Neural crest cell (in vitro differentiated cells): ENCODE results near the gene BTBD9. TPM values are rescaled to one million over a fixed set of nuclear protein-coding genes. Genes with fewer than 3 reads are reported as not detected.

ENCODE experiments used
- DNase-seq: peaks from one replicate; pipeline ENCODE4 v3.0.0; 2021; ENCODE audit warnings: low read depth, mixed read lengths, low spot score
- H3K27ac Mint-ChIP-seq: one replicate; pipeline ENCODE4 v1.8.0; 2021; ENCODE audit warnings: mild to moderate bottlenecking, mixed read lengths; ENCODE audit not compliant: unreplicated experiment
- H3K27me3 Mint-ChIP-seq: 2 replicates; pipeline ENCODE4 v1.8.0; 2021; ENCODE audit warnings: low read depth, mild to moderate bottlenecking, mixed read lengths
- H3K36me3 Mint-ChIP-seq: 2 replicates; pipeline ENCODE4 v1.8.0; 2021; ENCODE audit warnings: low read depth, mild to moderate bottlenecking, mixed read lengths
- H3K4me1 Mint-ChIP-seq: 2 replicates; pipeline ENCODE4 v1.8.0; 2021; ENCODE audit warnings: mixed read lengths
- H3K4me3 Mint-ChIP-seq: one replicate; pipeline ENCODE4 v1.8.0; 2021; ENCODE audit warnings: mild to moderate bottlenecking, mixed read lengths
- H3K9me3 Mint-ChIP-seq: 2 replicates; pipeline ENCODE4 v1.8.0; 2021; ENCODE audit warnings: mixed read lengths
- CTCF ChIP-seq: fragments of 200-600 bp; sonication (generic); conservative IDR thresholded peaks from 2 replicates; pipeline ENCODE4 v1.5.0; 2021; ENCODE audit warnings: antibody characterized with exemption, mild to moderate bottlenecking
- total RNA-seq: library from RNA; stranded (reverse); gene quantifications from 2 replicates; pipeline ENCODE4 v1.2.1, GENCODE V29; 2021

The BTBD9 gene
- total RNA-seq, 1 donor from 2014 or later = 18.0 TPM

- H3K27ac Mint-ChIP-seq = no peak overlapping the region
- H3K4me3 Mint-ChIP-seq = no peak overlapping the region
- H3K27me3 Mint-ChIP-seq = no peaks in the 10 kb centered on the region
- DNase-seq = no peak
- peaks cover 8% of the 10 kb centered on the region for H3K4me1 Mint-ChIP-seq
- H3K9me3 Mint-ChIP-seq = peaks cover 6% of the 10 kb centered on the region
- H3K36me3 Mint-ChIP-seq = peaks cover 17% of the 10 kb centered on the region
- TF ChIP-seq CTCF = no peak
These were observed 485.0 kb downstream of the BTBD9 start for GRCh38 chr6:38154731-38155130.

GRCh38 chr6:38153798-38154345 is 485.9 kb downstream of the BTBD9 start:
- Mint-ChIP-seq H3K36me3 (peaks cover 9% of the 10 kb centered on the region), H3K4me3 (no peak overlapping the region), H3K9me3 (peaks cover 3% of the 10 kb centered on the region), H3K27ac (no peak overlapping the region), H3K27me3 (no peaks in the 10 kb centered on the region), H3K4me1 (peaks cover 14% of the 10 kb centered on the region)
- no peak for TF ChIP-seq CTCF
- no peak for DNase-seq

GRCh38 chr6:38153076-38153797 is 486.5 kb downstream of the BTBD9 start:
- H3K27ac Mint-ChIP-seq = no peak overlapping the region
- H3K36me3 Mint-ChIP-seq = peaks cover 6% of the 10 kb centered on the region
- H3K27me3 Mint-ChIP-seq = no peaks in the 10 kb centered on the region
- H3K4me3 Mint-ChIP-seq = no peak overlapping the region
- no peak for TF ChIP-seq CTCF
- H3K9me3 Mint-ChIP-seq = no peaks in the 10 kb centered on the region
- peaks cover 19% of the 10 kb centered on the region for H3K4me1 Mint-ChIP-seq
- DNase-seq = no peak

GRCh38 chr6:38152620-38153019 is 487.1 kb downstream of the BTBD9 start:
- DNase-seq = no peak
- Mint-ChIP-seq H3K36me3 (peaks cover under 1% of the 10 kb centered on the region), H3K27ac (no peak overlapping the region), H3K4me3 (no peak overlapping the region), H3K9me3 (no peaks in the 10 kb centered on the region), H3K27me3 (no peaks in the 10 kb centered on the region), H3K4me1 (peaks cover 23% of the 10 kb centered on the region)
- no peak for TF ChIP-seq CTCF

- Mint-ChIP-seq H3K27ac (no peak overlapping the region), H3K27me3 (no peaks in the 10 kb centered on the region), H3K4me1 (peaks cover 28% of the 10 kb centered on the region), H3K9me3 (no peaks in the 10 kb centered on the region), H3K4me3 (no peak overlapping the region), H3K36me3 (no peaks in the 10 kb centered on the region)
- no peak for TF ChIP-seq CTCF
- DNase-seq = no peak
These were observed 487.9 kb downstream of the BTBD9 start for GRCh38 chr6:38151580-38152500.
